Measurements from ENCODE around the gene MAP2K5.

DNA sequence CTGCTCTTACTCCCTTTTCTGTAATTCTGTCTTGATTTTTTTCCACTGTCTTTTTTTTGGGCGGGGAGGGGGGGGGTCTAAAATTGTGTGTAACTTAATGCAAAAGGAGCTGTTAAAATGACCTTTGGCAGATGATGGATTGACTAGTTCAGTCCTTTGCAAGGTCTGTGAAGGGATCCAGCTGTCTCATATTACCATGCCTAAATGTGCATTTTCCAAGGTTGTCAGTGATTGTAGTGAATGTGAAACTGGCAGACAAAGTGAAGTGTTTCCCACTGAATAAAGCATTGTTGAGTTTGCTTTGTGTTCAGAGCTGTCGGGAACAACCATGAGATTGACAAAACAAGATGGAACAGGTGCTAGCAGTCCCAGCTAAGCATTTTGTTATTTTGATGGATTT lies 172.7 kb downstream of the MAP2K5 start:
- TF ChIP-seq, protein P1, sequence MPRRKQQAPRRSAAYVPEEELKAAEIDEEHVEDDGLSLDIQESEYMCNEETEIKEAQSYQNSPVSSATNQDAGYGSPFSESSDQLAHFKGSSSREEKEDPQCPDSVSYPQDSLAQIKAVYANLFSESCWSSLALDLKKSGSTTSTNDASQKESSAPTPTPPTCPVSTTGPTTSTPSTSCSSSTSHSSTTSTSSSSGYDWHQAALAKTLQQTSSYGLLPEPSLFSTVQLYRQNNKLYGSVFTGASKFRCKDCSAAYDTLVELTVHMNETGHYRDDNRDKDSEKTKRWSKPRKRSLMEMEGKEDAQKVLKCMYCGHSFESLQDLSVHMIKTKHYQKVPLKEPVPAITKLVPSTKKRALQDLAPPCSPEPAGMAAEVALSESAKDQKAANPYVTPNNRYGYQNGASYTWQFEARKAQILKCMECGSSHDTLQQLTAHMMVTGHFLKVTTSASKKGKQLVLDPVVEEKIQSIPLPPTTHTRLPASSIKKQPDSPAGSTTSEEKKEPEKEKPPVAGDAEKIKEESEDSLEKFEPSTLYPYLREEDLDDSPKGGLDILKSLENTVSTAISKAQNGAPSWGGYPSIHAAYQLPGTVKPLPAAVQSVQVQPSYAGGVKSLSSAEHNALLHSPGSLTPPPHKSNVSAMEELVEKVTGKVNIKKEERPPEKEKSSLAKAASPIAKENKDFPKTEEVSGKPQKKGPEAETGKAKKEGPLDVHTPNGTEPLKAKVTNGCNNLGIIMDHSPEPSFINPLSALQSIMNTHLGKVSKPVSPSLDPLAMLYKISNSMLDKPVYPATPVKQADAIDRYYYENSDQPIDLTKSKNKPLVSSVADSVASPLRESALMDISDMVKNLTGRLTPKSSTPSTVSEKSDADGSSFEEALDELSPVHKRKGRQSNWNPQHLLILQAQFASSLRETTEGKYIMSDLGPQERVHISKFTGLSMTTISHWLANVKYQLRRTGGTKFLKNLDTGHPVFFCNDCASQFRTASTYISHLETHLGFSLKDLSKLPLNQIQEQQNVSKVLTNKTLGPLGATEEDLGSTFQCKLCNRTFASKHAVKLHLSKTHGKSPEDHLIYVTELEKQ (tag by site-specific recombination; IDR thresholded peaks at IDR 0.05; ENCODE audit: borderline replicate concordance) = peak; percentile 75; the same call in 1 of the 2 replicates
- no peak for TF ChIP-seq TCF7L2 (IDR thresholded peaks at IDR 0.05; ENCODE audit: borderline replicate concordance, low read depth, low read length)
